OCI-LY3 (cell line): ENCODE results near the gene NUP210.

Source experiments
- H2AFZ ChIP-seq: fragments of 200-600, 300-600 bp; shearing (Covaris generic); 2 replicates; pipeline ENCODE4 v1.6.0; 2014; ENCODE audit warnings: antibody characterized with exemption, low read depth, low read length
- H3K27ac ChIP-seq: fragments of 200-600, 300-600 bp; sonication (generic); 2 replicates; pipeline ENCODE4 v1.5.1; 2014; ENCODE audit warnings: mild to moderate bottlenecking, low read length, moderate library complexity, mixed read lengths
- H3K27me3 ChIP-seq: fragments of 200-600, 300-600 bp; sonication (generic); 2 replicates; pipeline ENCODE4 v1.6.1; 2014; ENCODE audit warnings: low read depth, low read length, mixed read lengths
- H3K36me3 ChIP-seq: fragments of 200-600, 300-600 bp; sonication (generic); replicated peaks from 2 replicates; pipeline ENCODE3; 2014; ENCODE audit warnings: low read depth, low read length, mixed read lengths
- H3K4me1 ChIP-seq: fragments of 300-600, 200-600 bp; sonication (generic); 2 replicates; pipeline ENCODE4 v1.6.1; 2014; ENCODE audit warnings: low read length, mixed read lengths
- H3K4me2 ChIP-seq: fragments of 200-600, 300-600 bp; sonication (generic); 2 replicates; pipeline ENCODE4 v1.6.1; 2014; ENCODE audit warnings: low read length, mixed read lengths
- H3K4me3 ChIP-seq: fragments of 300-600, 200-600 bp; sonication (generic); 2 replicates; pipeline ENCODE4 v1.5.1; 2014; ENCODE audit warnings: antibody characterized with exemption, mild to moderate bottlenecking, low read length, moderate library complexity
- H3K79me2 ChIP-seq: fragments of 300-600, 200-600 bp; shearing (Covaris generic); 2 replicates; pipeline ENCODE4 v1.6.1; 2014; ENCODE audit warnings: mild to moderate bottlenecking, low read length, mixed read lengths
- H3K9ac ChIP-seq: fragments of 300-600, 200-600 bp; shearing (Covaris generic); 2 replicates; pipeline ENCODE4 v1.6.0; 2014; ENCODE audit warnings: mild to moderate bottlenecking, low read length, moderate library complexity
- H3K9me3 ChIP-seq: fragments of 200-600, 300-600 bp; shearing (Covaris generic); 2 replicates; pipeline ENCODE4 v1.6.1; 2014; ENCODE audit warnings: low read length, mixed read lengths; ENCODE audit not compliant: insufficient read depth
- H4K20me1 ChIP-seq: fragments of 200-600, 300-600 bp; sonication (generic); 2 replicates; pipeline ENCODE4 v1.6.1; 2016; ENCODE audit warnings: low read length, mixed read lengths; ENCODE audit not compliant: insufficient read depth
- EZH2phosphoT487 ChIP-seq: fragments of 200-600 bp; shearing (Covaris generic); IDR thresholded peaks from 2 replicates; pipeline ENCODE4 v1.6.1; 2018; ENCODE audit warnings: antibody characterized with exemption, mixed run types, low read depth
- TF ChIP-seq, protein P1 (sequence below): fragments of 200-600, 300-600 bp; sonication (generic); IDR thresholded peaks from 2 replicates; pipeline ENCODE4 v1.5.1; 2014; ENCODE audit warnings: antibody characterized with exemption, low read length, low read depth

The NUP210 gene

GRCh38 chr3:13368834-13369233 lies 51.3 kb downstream of the NUP210 start:
- Histone ChIP-seq H3K4me3 (no peak overlapping the region), H3K9ac (no peak overlapping the region), H3K27me3 (no peaks in the 10 kb centered on the region), H3K27ac (no peak overlapping the region), H2AFZ (no peak overlapping the region), H3K36me3 (peaks cover 74% of the 10 kb centered on the region), H3K79me2 (0 out of 2 replicates have a peak, but pooled peaks cover 4% of the 10 kb centered on the region), H3K9me3 (no peaks in the 10 kb centered on the region), H3K4me2 (no peak overlapping the region), H3K4me1 (no peaks in the 10 kb centered on the region), H4K20me1 (no peaks in the 10 kb centered on the region)
- TF ChIP-seq EZH2phosphoT487: no peak
- TF ChIP-seq, protein P1, sequence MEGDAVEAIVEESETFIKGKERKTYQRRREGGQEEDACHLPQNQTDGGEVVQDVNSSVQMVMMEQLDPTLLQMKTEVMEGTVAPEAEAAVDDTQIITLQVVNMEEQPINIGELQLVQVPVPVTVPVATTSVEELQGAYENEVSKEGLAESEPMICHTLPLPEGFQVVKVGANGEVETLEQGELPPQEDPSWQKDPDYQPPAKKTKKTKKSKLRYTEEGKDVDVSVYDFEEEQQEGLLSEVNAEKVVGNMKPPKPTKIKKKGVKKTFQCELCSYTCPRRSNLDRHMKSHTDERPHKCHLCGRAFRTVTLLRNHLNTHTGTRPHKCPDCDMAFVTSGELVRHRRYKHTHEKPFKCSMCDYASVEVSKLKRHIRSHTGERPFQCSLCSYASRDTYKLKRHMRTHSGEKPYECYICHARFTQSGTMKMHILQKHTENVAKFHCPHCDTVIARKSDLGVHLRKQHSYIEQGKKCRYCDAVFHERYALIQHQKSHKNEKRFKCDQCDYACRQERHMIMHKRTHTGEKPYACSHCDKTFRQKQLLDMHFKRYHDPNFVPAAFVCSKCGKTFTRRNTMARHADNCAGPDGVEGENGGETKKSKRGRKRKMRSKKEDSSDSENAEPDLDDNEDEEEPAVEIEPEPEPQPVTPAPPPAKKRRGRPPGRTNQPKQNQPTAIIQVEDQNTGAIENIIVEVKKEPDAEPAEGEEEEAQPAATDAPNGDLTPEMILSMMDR: no peak

GRCh38 chr3:13367728-13368127 lies 52.4 kb downstream of the NUP210 start:
- Histone ChIP-seq H3K79me2 (0 out of 2 replicates have a peak, but pooled peaks cover 4% of the 10 kb centered on the region), H3K36me3 (peaks cover 73% of the 10 kb centered on the region), H3K9me3 (no peaks in the 10 kb centered on the region), H3K27ac (no peak overlapping the region), H3K4me2 (no peak overlapping the region), H3K4me1 (no peaks in the 10 kb centered on the region), H2AFZ (no peak overlapping the region), H3K9ac (no peak overlapping the region), H3K27me3 (no peaks in the 10 kb centered on the region), H3K4me3 (no peak overlapping the region), H4K20me1 (no peaks in the 10 kb centered on the region)
- no peak for TF ChIP-seq EZH2phosphoT487
- TF ChIP-seq, protein P1: no peak

DNA sequence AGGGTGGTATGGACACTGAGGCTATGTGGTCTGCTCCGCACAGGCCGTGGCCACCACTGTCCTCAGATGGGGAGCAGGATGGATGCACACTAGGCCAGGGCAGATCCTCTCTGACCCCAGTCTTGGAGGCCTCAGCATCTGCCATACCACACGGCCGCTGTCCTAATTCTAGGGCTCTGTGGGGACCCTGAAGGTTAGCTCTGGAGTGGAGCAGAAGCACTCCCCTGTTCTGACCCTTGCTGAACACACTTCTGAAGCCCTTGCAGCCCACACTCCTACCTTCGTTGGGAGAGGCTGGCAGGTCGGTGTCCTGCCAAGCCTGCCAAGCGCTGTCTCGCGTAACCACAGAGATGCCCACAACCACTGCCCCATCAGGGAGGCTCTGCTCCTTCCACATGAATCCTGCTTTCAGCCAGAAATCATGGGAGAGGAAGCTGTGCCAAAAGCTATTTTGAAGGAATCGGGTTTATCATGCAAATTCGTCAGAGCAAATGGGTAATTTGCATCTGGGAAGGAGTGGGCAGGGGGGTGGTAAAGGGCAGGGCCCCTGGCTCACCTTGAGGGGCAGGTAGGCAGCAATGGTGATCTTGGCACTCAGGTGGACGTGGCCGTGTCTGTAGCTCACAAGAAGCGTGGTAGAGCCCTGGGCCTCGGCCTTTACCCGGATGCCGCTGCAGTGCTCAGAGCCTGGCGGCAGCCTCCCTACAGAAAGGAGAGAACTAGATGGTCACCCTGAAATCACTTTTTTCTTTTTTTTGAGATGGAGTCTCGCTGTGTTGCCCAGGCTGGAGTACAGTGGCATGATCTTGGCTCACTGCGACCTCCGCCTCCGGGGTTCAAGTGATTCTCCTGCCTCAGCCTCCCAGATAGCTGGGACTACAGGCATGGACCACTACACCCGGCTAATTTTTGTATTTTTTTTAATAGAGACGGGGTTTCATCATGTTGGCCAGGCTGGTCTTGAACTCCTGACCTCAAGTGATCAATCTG lies 54.4 kb downstream of the NUP210 start:
- Histone ChIP-seq H3K4me1 (no peaks in the 10 kb centered on the region), H2AFZ (no peak overlapping the region), H3K9ac (no peak overlapping the region), H3K9me3 (no peaks in the 10 kb centered on the region), H3K79me2 (0 out of 2 replicates have a peak, but pooled peaks cover 4% of the 10 kb centered on the region), H3K4me3 (no peak overlapping the region), H3K36me3 (peaks cover 73% of the 10 kb centered on the region), H3K4me2 (no peak overlapping the region), H4K20me1 (no peaks in the 10 kb centered on the region), H3K27ac (no peak overlapping the region), H3K27me3 (no peaks in the 10 kb centered on the region)
- no peak for TF ChIP-seq EZH2phosphoT487
- TF ChIP-seq, protein P1: no peak

DNA sequence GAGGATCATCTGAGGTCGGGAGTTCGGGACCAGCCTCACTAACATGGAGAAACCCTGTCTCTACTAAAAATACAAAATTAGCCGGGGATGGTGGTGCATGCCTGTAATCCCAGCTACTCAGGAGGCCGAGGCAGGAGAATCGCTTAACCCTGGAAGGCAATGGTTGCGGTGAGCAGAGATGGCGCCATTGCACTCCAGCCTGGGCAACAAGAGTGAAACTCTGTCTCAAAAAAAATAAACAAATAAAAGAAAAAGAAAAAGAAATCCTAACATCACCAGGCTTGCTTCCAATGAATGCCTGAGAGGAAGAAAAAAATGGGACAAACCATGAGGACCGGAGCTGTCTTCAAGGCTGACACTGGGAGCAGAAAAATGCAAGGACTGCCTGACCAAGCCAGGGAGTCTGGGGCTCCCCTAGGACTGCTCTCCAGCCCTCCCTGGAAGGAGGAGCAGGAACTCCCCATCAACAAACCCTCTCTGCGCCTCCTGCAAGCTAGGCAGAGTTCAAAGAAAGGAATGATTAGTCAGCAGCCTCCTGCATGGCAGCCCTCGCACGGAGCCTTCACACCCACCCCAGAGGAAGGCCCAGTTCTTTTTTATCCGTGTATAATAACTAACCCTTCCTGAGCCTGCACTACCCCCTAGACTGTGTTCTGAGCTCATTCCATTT lies 55.4 kb downstream of the NUP210 start:
- H3K36me3 ChIP-seq: peaks cover 75% of the 10 kb centered on the region

More for the DNA sequence above, 55.4 kb downstream of the NUP210 start:
- Histone ChIP-seq H3K9ac (no peak overlapping the region), H4K20me1 (no peaks in the 10 kb centered on the region), H3K79me2 (0 out of 2 replicates have a peak, but pooled peaks cover 4% of the 10 kb centered on the region), H3K27me3 (no peaks in the 10 kb centered on the region), H3K4me1 (no peaks in the 10 kb centered on the region), H3K9me3 (no peaks in the 10 kb centered on the region), H2AFZ (no peak overlapping the region), H3K27ac (no peak overlapping the region), H3K4me3 (no peak overlapping the region), H3K4me2 (no peak overlapping the region)
- TF ChIP-seq EZH2phosphoT487: no peak
- TF ChIP-seq, protein P1: no peak
